ENCODE data around the gene YIPF2.
A peak's percentile ranks its signal among the peaks of the same experiment; 100 is the strongest.

- TF ChIP-seq CTCF (IDR thresholded peaks at IDR 0.05; ENCODE audit: insufficient read depth, low read length) (peak; percentile 21), GABPA (IDR thresholded peaks at IDR 0.05; ENCODE audit: low read depth) (no peak), REST (IDR thresholded peaks at IDR 0.05; ENCODE audit: insufficient replicate concordance, low read depth) (no peak), POLR2AphosphoS5 (IDR thresholded peaks at IDR 0.05; ENCODE audit: low read depth) (no peak), SPI1 (IDR thresholded peaks at IDR 0.05; ENCODE audit: borderline replicate concordance, low read depth) (no peak)
Observed at GRCh38 chr19:10936661-10937084, 8.2 kb upstream of the YIPF2 start.

Data from HL-60 (cell line).